ENCODE results near the gene KCNMA1.
A peak's percentile ranks its signal among the peaks of the same experiment; 100 is the strongest.
"Not testable (repeated sequence)": the region's sequence is repeated elsewhere in the genome, so short reads cannot be mapped to it uniquely, and the experiment has no call there.

KCNMA1 gene

GRCh38 chr10:77661674-77662073 lies 24.1 kb upstream of the KCNMA1 start:
- no peak for DNase-seq

- no peak for DNase-seq
These were observed 23.5 kb upstream of the KCNMA1 start for GRCh38 chr10:77661100-77661499.

- not testable (repeated sequence) for DNase-seq
These were observed 21.6 kb upstream of the KCNMA1 start for GRCh38 chr10:77659046-77659670.

GRCh38 chr10:77653210-77653609 lies 15.6 kb upstream of the KCNMA1 start:
- no peak for DNase-seq

- DNase-seq: no peak
These were observed 12.0 kb upstream of the KCNMA1 start for GRCh38 chr10:77649333-77650331.

GRCh38 chr10:77648472-77648871 lies 10.9 kb upstream of the KCNMA1 start:
- no peak for DNase-seq

GRCh38 chr10:77647543-77648293 lies 10.1 kb upstream of the KCNMA1 start:
- DNase-seq: no peak

GRCh38 chr10:77644557-77645243 lies 7.1 kb upstream of the KCNMA1 start:
- DNase-seq: no peak

- DNase-seq: no peak
These were observed 6.3 kb upstream of the KCNMA1 start for GRCh38 chr10:77643795-77644468.

GRCh38 chr10:77641788-77642397 lies 4.3 kb upstream of the KCNMA1 start:
- DNase-seq: peak; percentile 36 to 58

GRCh38 chr10:77641344-77641743 lies 3.7 kb upstream of the KCNMA1 start:
- no peak for DNase-seq

- DNase-seq: no peak
These were observed 2.6 kb upstream of the KCNMA1 start for GRCh38 chr10:77640167-77640566.

- no peak for DNase-seq
These were observed 2.1 kb upstream of the KCNMA1 start for GRCh38 chr10:77639756-77640155.

GRCh38 chr10:77638321-77639101 lies 903 bp upstream of the KCNMA1 start:
- no peak for DNase-seq

GRCh38 chr10:77636967-77637531 lies 559 bp downstream of the KCNMA1 start:
- no peak for DNase-seq

- DNase-seq: no peak
These were observed 1.2 kb downstream of the KCNMA1 start for GRCh38 chr10:77636282-77636966.

- no peak for DNase-seq
These were observed 2.0 kb downstream of the KCNMA1 start for GRCh38 chr10:77635402-77636227.

GRCh38 chr10:77634939-77635338 lies 2.7 kb downstream of the KCNMA1 start:
- no peak for DNase-seq

- DNase-seq: no peak
These were observed 4.2 kb downstream of the KCNMA1 start for GRCh38 chr10:77633376-77633775.
